Measurements from ENCODE around the gene STAC3.

Gene STAC3

DNA sequence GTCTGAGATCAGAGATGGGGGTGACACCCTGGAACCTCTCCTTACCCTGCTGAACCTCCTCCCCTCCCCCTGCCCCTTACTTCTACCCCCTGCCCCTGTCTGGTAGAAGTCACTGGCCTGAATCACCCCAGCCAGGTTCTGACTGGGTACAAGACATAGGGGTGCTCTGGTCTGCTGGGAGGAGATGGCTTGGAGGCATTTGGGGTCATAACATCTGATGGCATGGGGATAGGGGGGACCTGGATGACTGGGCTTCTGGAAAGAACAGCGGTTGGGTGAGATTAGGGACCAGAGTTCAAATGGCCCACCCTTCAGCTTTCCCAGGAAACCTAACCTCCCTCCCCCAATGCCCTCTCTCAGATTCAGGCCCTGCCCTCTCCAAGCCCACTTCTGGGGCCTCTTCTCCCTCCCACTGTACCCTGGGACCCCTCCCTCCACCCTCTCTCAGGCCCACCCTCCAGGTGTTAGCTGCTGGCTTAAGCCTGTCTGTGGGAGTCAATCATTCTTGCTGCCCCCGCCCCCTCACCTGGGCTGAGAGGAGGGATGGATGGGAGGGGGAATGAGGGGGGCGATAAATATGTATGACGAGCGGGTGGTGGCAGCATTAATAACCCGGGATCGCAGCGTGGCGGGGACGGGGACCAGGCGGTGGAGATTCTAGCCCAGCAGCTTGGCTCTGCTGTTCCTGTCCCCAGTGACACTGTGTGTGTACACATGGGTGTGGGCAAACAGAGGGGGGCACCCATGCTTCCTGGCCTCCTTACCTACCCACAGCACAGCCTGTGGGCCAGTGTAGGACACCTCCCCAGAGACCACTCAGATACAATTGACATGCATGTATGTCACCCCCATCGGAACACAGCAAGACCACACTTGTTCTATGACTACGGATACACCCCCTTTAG, 28.4 kb downstream of the STAC3 start:
- Histone ChIP-seq H3K27me3 (ENCODE audit: control insufficient read depth, insufficient read depth, low read length, poor library complexity, severe bottlenecking) (peaks cover 100% of the 10 kb centered on the region), H3K9me3 (ENCODE audit: control insufficient read depth, low read length) (no peaks in the 10 kb centered on the region), H3K36me3 (ENCODE audit: control insufficient read depth, insufficient read depth, low read length) (no peaks in the 10 kb centered on the region), H3K4me1 (ENCODE audit: control insufficient read depth, insufficient read depth, low read length) (peaks cover 51% of the 10 kb centered on the region), H3K27ac (ENCODE audit: insufficient read depth, low read depth, low read length, poor library complexity, severe bottlenecking) (no peak overlapping the region), H3K4me3 (ENCODE audit: insufficient read depth, low read depth, low read length) (no peak overlapping the region)
- 77 to 82% methylated on average over 13 of the region's 13 CpGs for WGBS, 2 experiments

DNA sequence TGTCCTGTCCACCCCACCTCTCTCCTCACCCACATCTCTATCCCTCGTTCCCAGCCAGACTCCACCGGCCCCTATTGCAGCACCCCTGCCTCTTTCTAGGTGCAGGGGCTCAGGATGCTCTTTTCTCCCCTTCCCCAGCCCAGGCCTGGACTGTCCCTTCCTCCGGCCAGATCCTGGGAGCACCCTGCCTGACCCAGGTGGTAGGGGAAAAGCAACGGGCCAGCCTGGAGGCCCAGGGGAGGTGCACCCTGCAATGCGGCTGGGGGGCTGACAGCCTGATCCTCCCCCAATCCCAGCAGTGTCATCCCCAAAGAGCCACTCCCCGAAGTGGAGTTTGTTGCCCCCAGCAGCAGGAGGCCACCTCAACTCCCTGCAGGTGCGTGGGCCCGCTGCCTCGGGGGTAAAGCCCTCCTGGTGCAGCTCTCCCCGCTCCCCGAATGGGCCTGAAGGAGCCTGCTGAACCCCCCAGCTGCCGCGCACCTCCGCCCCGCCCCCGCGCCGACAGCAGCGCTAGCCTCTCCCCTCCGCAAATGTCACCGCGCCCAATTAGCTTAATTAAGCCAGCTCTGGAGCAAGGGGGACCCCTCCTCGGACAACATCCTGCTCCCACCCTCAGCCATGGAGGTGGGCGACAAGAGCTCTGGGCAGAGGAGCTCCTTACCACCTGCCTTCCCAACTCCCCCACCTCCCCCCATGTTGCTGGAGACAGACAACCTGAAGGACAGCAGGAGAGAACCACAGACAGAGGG, 29.6 kb downstream of the STAC3 start:
- Histone ChIP-seq H3K9me3 (ENCODE audit: control insufficient read depth, low read length) (no peaks in the 10 kb centered on the region), H3K27ac (ENCODE audit: insufficient read depth, low read depth, low read length, poor library complexity, severe bottlenecking) (no peak overlapping the region), H3K27me3 (ENCODE audit: control insufficient read depth, insufficient read depth, low read length, poor library complexity, severe bottlenecking) (peaks cover 100% of the 10 kb centered on the region), H3K4me3 (ENCODE audit: insufficient read depth, low read depth, low read length) (no peak overlapping the region), H3K4me1 (ENCODE audit: control insufficient read depth, insufficient read depth, low read length) (peaks cover 46% of the 10 kb centered on the region), H3K36me3 (ENCODE audit: control insufficient read depth, insufficient read depth, low read length) (no peaks in the 10 kb centered on the region)
- WGBS, 2 experiments, result 9 to 10% methylated on average over 24 of the region's 24 CpGs

DNA sequence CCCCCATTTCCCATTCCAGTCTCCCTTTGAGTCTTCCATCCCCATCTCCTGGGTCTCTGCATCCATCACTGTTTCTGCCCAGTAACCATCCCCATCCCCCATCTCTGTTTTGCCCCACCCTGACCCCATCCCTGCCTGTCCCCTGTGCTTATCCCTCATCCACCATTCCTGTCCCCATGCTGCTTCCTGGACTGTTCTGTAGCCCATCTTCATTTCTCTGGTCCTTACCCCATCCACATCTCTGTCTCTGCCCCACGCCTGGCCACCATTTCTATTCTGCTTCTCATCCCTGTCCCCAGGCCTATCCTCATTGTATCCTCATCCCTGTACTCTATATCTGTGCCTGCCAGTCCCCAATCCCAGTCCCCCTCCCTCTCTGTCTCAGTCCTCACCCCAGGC, 30.2 kb downstream of the STAC3 start:
- Histone ChIP-seq H3K4me1 (ENCODE audit: control insufficient read depth, insufficient read depth, low read length) (peaks cover 46% of the 10 kb centered on the region), H3K36me3 (ENCODE audit: control insufficient read depth, insufficient read depth, low read length) (no peaks in the 10 kb centered on the region), H3K27ac (ENCODE audit: insufficient read depth, low read depth, low read length, poor library complexity, severe bottlenecking) (no peak overlapping the region), H3K27me3 (ENCODE audit: control insufficient read depth, insufficient read depth, low read length, poor library complexity, severe bottlenecking) (peaks cover 100% of the 10 kb centered on the region), H3K9me3 (ENCODE audit: control insufficient read depth, low read length) (no peaks in the 10 kb centered on the region), H3K4me3 (ENCODE audit: insufficient read depth, low read depth, low read length) (no peak overlapping the region)
- WGBS, 2 experiments, result 39 to 44% methylated on average over 1 of the region's 1 CpG

- H3K4me1 ChIP-seq (ENCODE audit: control insufficient read depth, insufficient read depth, low read length), result peaks cover 45% of the 10 kb centered on the region
- H3K4me3 ChIP-seq (ENCODE audit: insufficient read depth, low read depth, low read length), result no peak overlapping the region
- no peak overlapping the region for H3K27ac ChIP-seq (ENCODE audit: insufficient read depth, low read depth, low read length, poor library complexity, severe bottlenecking)
- peaks cover 100% of the 10 kb centered on the region for H3K27me3 ChIP-seq (ENCODE audit: control insufficient read depth, insufficient read depth, low read length, poor library complexity, severe bottlenecking)
- WGBS, 2 experiments, result 2 to 3% methylated on average over 23 to 38 of the region's 38 CpGs
- H3K36me3 ChIP-seq (ENCODE audit: control insufficient read depth, insufficient read depth, low read length), result no peaks in the 10 kb centered on the region
- no peaks in the 10 kb centered on the region for H3K9me3 ChIP-seq (ENCODE audit: control insufficient read depth, low read length)
These were observed 30.8 kb downstream of the STAC3 start for GRCh38 chr12:57219993-57220754.

- 14 to 15% methylated on average over 14 of the region's 14 CpGs for WGBS, 2 experiments
- H3K27me3 ChIP-seq (ENCODE audit: control insufficient read depth, insufficient read depth, low read length, poor library complexity, severe bottlenecking), result peaks cover 100% of the 10 kb centered on the region
- H3K27ac ChIP-seq (ENCODE audit: insufficient read depth, low read depth, low read length, poor library complexity, severe bottlenecking), result no peak overlapping the region
- H3K9me3 ChIP-seq (ENCODE audit: control insufficient read depth, low read length), result no peaks in the 10 kb centered on the region
- H3K4me3 ChIP-seq (ENCODE audit: insufficient read depth, low read depth, low read length), result no peak overlapping the region
- H3K36me3 ChIP-seq (ENCODE audit: control insufficient read depth, insufficient read depth, low read length), result no peaks in the 10 kb centered on the region
- peaks cover 45% of the 10 kb centered on the region for H3K4me1 ChIP-seq (ENCODE audit: control insufficient read depth, insufficient read depth, low read length)
These were observed 31.6 kb downstream of the STAC3 start for GRCh38 chr12:57219205-57219992.

DNA sequence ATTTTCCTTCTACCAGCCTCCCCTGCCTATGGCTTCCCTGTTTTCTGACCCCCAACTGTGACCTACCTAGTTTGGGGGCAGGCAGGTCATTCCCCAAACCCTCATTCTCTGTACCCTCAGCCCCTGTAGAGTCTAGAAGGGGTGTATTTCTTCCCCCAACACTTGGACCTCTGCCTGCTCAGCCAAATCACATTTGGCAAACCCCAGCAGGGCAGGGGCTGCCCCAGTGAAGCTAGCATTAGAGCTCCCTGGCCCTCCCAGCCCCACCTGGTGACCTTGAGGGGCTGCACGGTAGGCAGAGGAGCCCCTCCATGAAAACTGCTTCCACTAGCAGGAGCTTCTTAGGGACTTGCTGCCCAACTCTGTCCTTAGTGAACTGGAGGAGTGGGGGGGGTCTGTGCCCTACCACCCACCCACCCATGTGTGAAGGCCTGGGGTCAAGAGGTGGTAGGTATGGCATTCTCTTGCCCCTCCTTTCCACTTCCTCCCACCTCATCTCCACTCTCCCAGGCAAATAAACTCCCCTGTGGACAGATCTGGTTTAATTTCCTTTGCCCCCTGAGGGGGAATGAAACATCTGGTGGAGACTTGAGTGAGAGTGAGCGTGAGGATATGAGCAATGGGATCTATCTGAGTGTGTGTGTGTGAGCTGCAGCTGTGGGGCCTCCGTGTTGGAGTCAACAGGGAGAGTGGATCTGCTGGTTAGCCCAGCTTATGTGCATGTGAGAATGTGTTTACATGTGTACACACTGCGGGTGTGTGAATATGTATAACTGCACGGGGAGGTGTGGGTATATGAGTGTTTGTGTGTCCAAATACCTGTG, 32.7 kb downstream of the STAC3 start:
- peaks cover 54% of the 10 kb centered on the region for H3K4me1 ChIP-seq (ENCODE audit: control insufficient read depth, insufficient read depth, low read length)
- 60 to 67% methylated on average over 5 of the region's 5 CpGs for WGBS, 2 experiments
- no peaks in the 10 kb centered on the region for H3K36me3 ChIP-seq (ENCODE audit: control insufficient read depth, insufficient read depth, low read length)
- H3K27me3 ChIP-seq (ENCODE audit: control insufficient read depth, insufficient read depth, low read length, poor library complexity, severe bottlenecking), result peaks cover 98% of the 10 kb centered on the region
- H3K27ac ChIP-seq (ENCODE audit: insufficient read depth, low read depth, low read length, poor library complexity, severe bottlenecking), result no peak overlapping the region
- H3K9me3 ChIP-seq (ENCODE audit: control insufficient read depth, low read length), result no peaks in the 10 kb centered on the region
- H3K4me3 ChIP-seq (ENCODE audit: insufficient read depth, low read depth, low read length), result no peak overlapping the region

DNA sequence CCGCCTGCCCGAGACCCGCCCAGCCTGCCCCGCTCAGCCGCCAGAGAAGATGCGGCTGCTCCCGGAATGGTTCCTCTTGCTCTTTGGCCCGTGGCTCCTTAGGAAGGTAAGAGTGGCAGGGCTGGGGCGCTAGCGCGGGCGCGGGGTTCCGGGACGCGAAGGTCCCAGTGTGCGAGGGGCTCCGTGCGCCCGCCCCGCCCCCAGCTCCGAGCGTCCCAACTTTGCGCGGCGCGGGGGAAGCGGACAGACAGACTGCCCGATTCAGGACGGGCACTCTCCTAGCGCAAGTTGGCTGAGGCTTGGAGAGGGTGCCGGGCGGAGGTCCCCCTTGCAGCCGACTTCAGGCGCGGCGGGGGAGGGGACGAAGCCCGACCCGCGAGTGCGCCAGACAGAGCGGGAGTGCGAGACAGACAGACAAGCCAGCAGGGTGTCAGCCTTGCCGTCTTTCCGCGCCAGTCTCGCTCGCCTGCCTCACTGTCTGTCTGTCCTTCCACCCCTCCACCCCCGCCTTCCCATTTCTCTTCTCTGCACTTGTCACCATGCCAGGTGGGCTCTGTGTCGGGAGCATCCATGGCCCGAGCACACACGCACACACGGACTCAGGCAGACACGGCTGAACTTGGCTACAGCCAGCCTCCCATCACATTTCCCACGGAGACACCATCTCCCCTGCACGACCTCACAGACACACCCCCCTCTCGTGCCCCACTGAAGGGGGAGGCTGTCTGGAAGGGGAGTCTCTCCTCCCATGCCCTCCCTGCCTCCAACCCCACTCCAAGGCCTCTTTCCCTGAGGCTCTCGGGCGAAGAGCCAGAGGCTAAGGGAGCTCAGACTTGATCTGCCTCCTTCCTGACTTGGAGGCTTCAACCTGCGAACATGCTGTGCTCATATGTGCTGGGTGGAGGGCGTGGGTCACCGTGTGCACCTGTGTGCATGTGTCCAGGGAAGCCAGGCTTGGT, 33.8 kb downstream of the STAC3 start:
- Histone ChIP-seq H3K27me3 (ENCODE audit: control insufficient read depth, insufficient read depth, low read length, poor library complexity, severe bottlenecking) (peaks cover 88% of the 10 kb centered on the region), H3K4me1 (ENCODE audit: control insufficient read depth, insufficient read depth, low read length) (peaks cover 54% of the 10 kb centered on the region), H3K27ac (ENCODE audit: insufficient read depth, low read depth, low read length, poor library complexity, severe bottlenecking) (no peak overlapping the region), H3K9me3 (ENCODE audit: control insufficient read depth, low read length) (no peaks in the 10 kb centered on the region), H3K4me3 (ENCODE audit: insufficient read depth, low read depth, low read length) (peak overlapping the region; percentile 32), H3K36me3 (ENCODE audit: control insufficient read depth, insufficient read depth, low read length) (no peaks in the 10 kb centered on the region)
- WGBS, 2 experiments, result 3 to 4% methylated on average over 63 of the region's 63 CpGs

DNA sequence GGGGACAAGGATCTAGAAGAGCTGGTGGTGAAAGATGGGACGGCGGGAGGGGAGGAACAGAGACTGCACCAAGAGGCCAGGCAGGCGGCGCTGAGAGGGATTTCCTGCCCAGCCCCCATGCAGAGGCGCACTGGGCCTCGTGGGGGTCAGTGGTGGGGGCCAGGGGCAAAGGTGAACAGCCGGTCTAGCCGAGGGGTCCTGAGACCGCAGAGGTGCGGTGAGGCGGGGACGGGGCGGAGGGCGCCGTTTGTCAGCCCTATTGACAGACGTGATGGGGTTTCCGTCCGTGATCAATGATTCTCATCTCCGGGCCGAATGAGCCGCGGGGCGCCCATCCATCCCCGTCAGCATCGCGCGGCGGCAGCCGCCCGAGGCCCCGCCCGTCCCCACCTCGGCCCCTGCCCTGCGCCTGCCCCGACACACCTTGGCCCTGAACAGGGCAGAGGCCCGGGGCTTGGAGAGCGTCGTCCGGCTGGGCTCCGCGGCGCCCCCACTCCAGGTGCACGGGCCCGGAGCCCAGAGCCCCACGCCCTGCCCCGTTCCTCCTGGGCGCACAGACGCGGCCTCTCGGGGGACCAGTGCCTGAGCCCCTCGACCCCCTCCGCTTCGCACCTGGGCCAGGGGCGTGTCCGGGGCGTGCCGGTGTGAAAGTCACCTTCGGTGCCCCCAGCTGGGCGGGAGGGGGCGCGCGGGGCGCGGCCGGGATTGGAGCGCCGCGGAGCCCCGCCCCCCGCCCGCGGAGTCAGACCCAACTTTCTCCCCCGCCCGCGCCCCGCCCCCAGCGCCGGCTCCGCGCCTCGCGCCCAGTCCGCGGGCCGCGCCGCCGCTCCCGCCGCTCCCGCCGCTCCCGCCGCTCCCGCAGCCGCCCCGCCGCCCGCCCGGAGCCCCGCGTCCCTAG, 34.7 kb downstream of the STAC3 start, which contains the start of gene NXPH4:
NXPH4 (plus strand) TSS at position 781 of the 898 bp plus-strand sequence. CDS start 176 bp downstream, outside the sequence.
- Histone ChIP-seq H3K27me3 (ENCODE audit: control insufficient read depth, insufficient read depth, low read length, poor library complexity, severe bottlenecking) (peaks cover 78% of the 10 kb centered on the region), H3K4me1 (ENCODE audit: control insufficient read depth, insufficient read depth, low read length) (peaks cover 49% of the 10 kb centered on the region), H3K27ac (ENCODE audit: insufficient read depth, low read depth, low read length, poor library complexity, severe bottlenecking) (no peak within 1 kb of the TSS), H3K36me3 (ENCODE audit: control insufficient read depth, insufficient read depth, low read length) (no peaks in the 10 kb centered on the region), H3K9me3 (ENCODE audit: control insufficient read depth, low read length) (no peaks in the 10 kb centered on the region), H3K4me3 (ENCODE audit: insufficient read depth, low read depth, low read length) (peak within 1 kb of the TSS; percentile 32)
- WGBS, 2 experiments, result 1% methylated on average over 102 of the region's 102 CpGs
